ENCODE measurements around the gene RCOR3. TPM values are rescaled to one million over a fixed set of nuclear protein-coding genes. Genes with fewer than 3 reads are reported as not detected.

Gene RCOR3
- total and polyA plus RNA-seq, 10 of the 15 experiments (the other 5 are each of a cell fraction or from before 2014, with no cell fraction given): 8.0 to 55.0 (median 25.1) TPM

- no peak for TF ChIP-seq IRF5 (IDR thresholded peaks at IDR 0.05; ENCODE audit: borderline replicate concordance)
- peak; percentile 82 for TF ChIP-seq RUNX3 (IDR thresholded peaks at IDR 0.05; ENCODE audit: low read length)
- no peak for TF ChIP-seq KAT2A (conservative IDR thresholded peaks at IDR 0.05; ENCODE audit: control insufficient read depth, low read depth, low read length)
- 0 out of 2 replicates have a peak, but pooled peaks have one; percentile 19 for TF ChIP-seq SMAD5 (IDR thresholded peaks at IDR 0.05; ENCODE audit: low read depth)
- TF ChIP-seq GABPA (IDR thresholded peaks at IDR 0.05; ENCODE audit: low read depth): no peak
- peak; percentile 69; the same call in 1 of the 2 replicates for TF ChIP-seq POLR2AphosphoS5 (IDR thresholded peaks at IDR 0.05; ENCODE audit: low read length)
- no peak for TF ChIP-seq SRF (IDR thresholded peaks at IDR 0.05; ENCODE audit: low read depth in 2 of 2, low read length in 2 of 2)
- no peak for TF ChIP-seq SREBF2 (IDR thresholded peaks at IDR 0.05; ENCODE audit: low read length)
- TF ChIP-seq SKIL (IDR thresholded peaks at IDR 0.05; ENCODE audit: low read depth, poor library complexity, severe bottlenecking): no peak
- TF ChIP-seq BCLAF1 (IDR thresholded peaks at IDR 0.05): no peak
- peak; percentile 80; the same call in 1 of the 2 replicates for TF ChIP-seq MTA3 (IDR thresholded peaks at IDR 0.05; ENCODE audit: borderline replicate concordance, low read length)
- TF ChIP-seq MYC (IDR thresholded peaks at IDR 0.05; ENCODE audit: insufficient read depth, insufficient read length, insufficient replicate concordance, low read length, severe bottlenecking): no peak
- no peak for TF ChIP-seq NFYA (IDR thresholded peaks at IDR 0.05; ENCODE audit: borderline replicate concordance, low read depth, low read length)
- TF ChIP-seq BHLHE40 (IDR thresholded peaks at IDR 0.05; ENCODE audit: borderline replicate concordance in 1 of 2, low read depth in 2 of 2, low read length in 1 of 2): no peak
- TF ChIP-seq RCOR1 (conservative IDR thresholded peaks at IDR 0.05; ENCODE audit: low read depth, low read length): no peak
- TF ChIP-seq ZNF274 (IDR thresholded peaks at IDR 0.05; ENCODE audit: insufficient read depth, insufficient read length): no peak
- TF ChIP-seq HCFC1 (IDR thresholded peaks at IDR 0.05; ENCODE audit: low read length): no peak
- TF ChIP-seq CUX1 (IDR thresholded peaks at IDR 0.05; ENCODE audit: insufficient replicate concordance, low read depth, low read length): no peak
- TF ChIP-seq CBX3 (IDR thresholded peaks at IDR 0.05; ENCODE audit: borderline replicate concordance, low read depth): no peak
These were observed 833 bp upstream of the RCOR3 start (continued) for GRCh38 chr1:211258310-211258755.

Data from GM12878 (cell line).